ENCODE data around the gene ADIG.

GRCh38 chr20:38581013-38581412 is at the start of gene ADIG:
- no peak for TF ChIP-seq CTCF (IDR thresholded peaks at IDR 0.05)
- no peak for TF ChIP-seq POLR2AphosphoS5 (IDR thresholded peaks at IDR 0.05)

Measured in sigmoid colon (tissue), 4 donors.